K562 (cell line): Measurements from ENCODE around the gene ZMYND8. TPM values are rescaled to one million over a fixed set of nuclear protein-coding genes. Genes with fewer than 3 reads are reported as not detected.

ENCODE experiments used
- BDP1 ChIP-seq: IDR thresholded peaks from 3 replicates; pipeline ENCODE4 v1.6.1; 2011; ENCODE audit not compliant: insufficient read length, insufficient read depth
- CBX1 ChIP-seq: sonication (generic); IDR thresholded peaks from 2 replicates; pipeline ENCODE4 v1.6.1; 2016; ENCODE audit warnings: antibody characterized with exemption, low read depth, mild to moderate bottlenecking
- CCNT2 ChIP-seq: IDR thresholded peaks from 2 replicates; pipeline ENCODE4 v1.6.1; 2011; ENCODE audit warnings: borderline replicate concordance, low read depth, mild to moderate bottlenecking, moderate library complexity, mixed read lengths, low read length; ENCODE audit not compliant: insufficient read length; ENCODE audit errors: extremely low read depth
- CHD2 ChIP-seq: IDR thresholded peaks from 2 replicates; pipeline ENCODE4 v1.6.1; 2011; ENCODE audit warnings: low read depth, low read length
- CREM ChIP-seq: IDR thresholded peaks from 2 replicates; pipeline ENCODE4 v1.6.1; 2014; ENCODE audit warnings: antibody characterized with exemption, low read depth
- EP400 ChIP-seq: fragments of 450-650 bp; IDR thresholded peaks from 2 replicates; pipeline ENCODE4 v1.6.1; 2017; ENCODE audit warnings: antibody characterized with exemption, mild to moderate bottlenecking, moderate library complexity
- HDAC3 ChIP-seq: fragments of 450-650 bp; IDR thresholded peaks from 2 replicates; pipeline ENCODE4 v1.6.1; 2018; ENCODE audit warnings: borderline replicate concordance, mild to moderate bottlenecking, moderate library complexity; ENCODE audit not compliant: partially characterized antibody
- LEF1 ChIP-seq: fragments of 450-650 bp; IDR thresholded peaks from 2 replicates; pipeline ENCODE4 v1.6.1; 2016; ENCODE audit warnings: mild to moderate bottlenecking
- RBM25 ChIP-seq: fragments of 200-400 bp; formaldehyde crosslinking; IDR thresholded peaks from 2 replicates; pipeline ENCODE4 v1.6.1; 2018; ENCODE audit warnings: low read length, low read depth, moderate library complexity; ENCODE audit not compliant: severe bottlenecking
- SAFB ChIP-seq: fragments of 200-400 bp; formaldehyde crosslinking; IDR thresholded peaks from 2 replicates; pipeline ENCODE4 v1.6.1; 2017; ENCODE audit warnings: low read depth, low read length, borderline replicate concordance
- TFAP4 ChIP-seq: sonication (generic); formaldehyde crosslinking; IDR thresholded peaks from 2 replicates; pipeline ENCODE4 v1.8.0; 2022; ENCODE audit warnings: missing genetic modification reagents, mild to moderate bottlenecking, moderate library complexity, borderline replicate concordance
- TGIF2 ChIP-seq: sonication (generic); formaldehyde crosslinking; IDR thresholded peaks from 2 replicates; pipeline ENCODE4 v1.8.1; 2022; ENCODE audit warnings: mild to moderate bottlenecking, missing genetic modification reagents, moderate library complexity
- THRAP3 ChIP-seq: fragments of 450-650 bp; IDR thresholded peaks from 2 replicates; pipeline ENCODE4 v1.6.1; 2016; ENCODE audit warnings: mild to moderate bottlenecking, inconsistent platforms, borderline replicate concordance
- VEZF1 ChIP-seq: fragments of 200-800 bp; sonication (Bioruptor generic); IDR thresholded peaks from 2 replicates; pipeline ENCODE4 v1.6.1; 2017; ENCODE audit warnings: missing genetic modification characterization, missing compliant biosample characterization
- WHSC1 ChIP-seq: IDR thresholded peaks from one replicate; pipeline ENCODE4 v1.6.1; 2012; ENCODE audit warnings: low read length, control low read depth, inconsistent platforms
- ZC3H4 ChIP-seq: sonication (generic); formaldehyde crosslinking; IDR thresholded peaks from 2 replicates; pipeline ENCODE4 v1.9.0; 2021; ENCODE audit warnings: missing genetic modification reagents, borderline replicate concordance
- ZNF324 ChIP-seq: fragments of 250-450 bp; sonication (Bioruptor Pico); IDR thresholded peaks from 2 replicates; pipeline ENCODE4 v1.4.0; 2020; ENCODE audit warnings: mild to moderate bottlenecking
- ZNF644 ChIP-seq: fragments of 200-800 bp; sonication (Bioruptor generic); IDR thresholded peaks from 2 replicates; pipeline ENCODE4 v1.6.1; 2016; ENCODE audit warnings: low read depth, missing genetic modification characterization, missing compliant biosample characterization
- ZNF76 ChIP-seq: fragments of 250-450 bp; sonication (Bioruptor Pico); IDR thresholded peaks from 2 replicates; pipeline ENCODE4 v1.4.0; 2020; ENCODE audit warnings: mild to moderate bottlenecking, moderate library complexity, borderline replicate concordance
- polyA plus RNA-seq, 8 experiments: library from polyadenylated mRNA; depleted of rRNA in 4 of 8; stranded (reverse) in 5 of 8; unstranded in 3 of 8; fragments of >200 nt; fragmentation: Nextera tagmentation in 2 of 8; fragmentation: Illumina TruSeq in 1 of 8; extraction: Ambion mirVana in 2 of 8; extraction: Trizol in 1 of 8; gene quantifications; 2 replicates each; pipeline versions ENCODE4 v1.2.1 to v1.2.3, GENCODE V29; 2011 to 2014; ENCODE audit warnings: inconsistent platforms in 1 of 8, missing spikeins in 1 of 8
- total RNA-seq, 7 experiments: library from RNA; depleted of rRNA in 6 of 7; stranded (reverse); fragments of >200 nt in 6 of 7; fragmentation: Illumina TruSeq in 2 of 7; extraction: Trizol in 2 of 7; gene quantifications; 2 replicates each; pipeline versions ENCODE4 v1.2.1 to v1.2.3, GENCODE V29; 2011 to 2021; ENCODE audit warnings: low replicate concordance in 1 of 7
- TF ChIP-seq, protein P1 (sequence below): fragments of 250-450 bp; sonication (Bioruptor Pico); IDR thresholded peaks from 2 replicates; pipeline ENCODE4 v1.5.0; 2021; ENCODE audit warnings: mild to moderate bottlenecking, moderate library complexity
- TF ChIP-seq, protein P2 (sequence below): fragments of 250-450 bp; sonication (Bioruptor Pico); IDR thresholded peaks from 2 replicates; pipeline ENCODE4 v1.5.0; 2021

Gene ZMYND8
- total and polyA plus RNA-seq, 9 of the 15 experiments (the other 6 are each of a cell fraction or from before 2014, with no cell fraction given): 31.8 to 148 (median 71.9) TPM

- TF ChIP-seq TGIF2 (CRISPR knock-in tag) (no peak), BDP1 (no peak), RBM25 (no peak), SAFB (no peak), EP400 (peak; percentile 76; the same call in 1 of the 2 replicates), VEZF1 (CRISPR knock-in tag) (peak; percentile 88), WHSC1 (no peak), ZNF76 (CRISPR knock-in tag) (peak; percentile 36; the same call in 1 of the 2 replicates), TFAP4 (CRISPR knock-in tag) (peak; percentile 80; the same call in 1 of the 2 replicates), HDAC3 (peak; percentile 48), LEF1 (peak; percentile 29; the same call in 1 of the 2 replicates), ZC3H4 (CRISPR knock-in tag) (no peak), CBX1 (0 out of 2 replicates have a peak, but pooled peaks have one; percentile 14), CREM (peak; percentile 71), ZNF324 (CRISPR knock-in tag) (no peak), ZNF644 (tag) (0 out of 2 replicates have a peak, but pooled peaks have one; percentile 35), THRAP3 (0 out of 2 replicates have a peak, but pooled peaks have one; percentile 52), CCNT2 (peak; percentile 26), CHD2 (no peak)
- TF ChIP-seq, protein P1, sequence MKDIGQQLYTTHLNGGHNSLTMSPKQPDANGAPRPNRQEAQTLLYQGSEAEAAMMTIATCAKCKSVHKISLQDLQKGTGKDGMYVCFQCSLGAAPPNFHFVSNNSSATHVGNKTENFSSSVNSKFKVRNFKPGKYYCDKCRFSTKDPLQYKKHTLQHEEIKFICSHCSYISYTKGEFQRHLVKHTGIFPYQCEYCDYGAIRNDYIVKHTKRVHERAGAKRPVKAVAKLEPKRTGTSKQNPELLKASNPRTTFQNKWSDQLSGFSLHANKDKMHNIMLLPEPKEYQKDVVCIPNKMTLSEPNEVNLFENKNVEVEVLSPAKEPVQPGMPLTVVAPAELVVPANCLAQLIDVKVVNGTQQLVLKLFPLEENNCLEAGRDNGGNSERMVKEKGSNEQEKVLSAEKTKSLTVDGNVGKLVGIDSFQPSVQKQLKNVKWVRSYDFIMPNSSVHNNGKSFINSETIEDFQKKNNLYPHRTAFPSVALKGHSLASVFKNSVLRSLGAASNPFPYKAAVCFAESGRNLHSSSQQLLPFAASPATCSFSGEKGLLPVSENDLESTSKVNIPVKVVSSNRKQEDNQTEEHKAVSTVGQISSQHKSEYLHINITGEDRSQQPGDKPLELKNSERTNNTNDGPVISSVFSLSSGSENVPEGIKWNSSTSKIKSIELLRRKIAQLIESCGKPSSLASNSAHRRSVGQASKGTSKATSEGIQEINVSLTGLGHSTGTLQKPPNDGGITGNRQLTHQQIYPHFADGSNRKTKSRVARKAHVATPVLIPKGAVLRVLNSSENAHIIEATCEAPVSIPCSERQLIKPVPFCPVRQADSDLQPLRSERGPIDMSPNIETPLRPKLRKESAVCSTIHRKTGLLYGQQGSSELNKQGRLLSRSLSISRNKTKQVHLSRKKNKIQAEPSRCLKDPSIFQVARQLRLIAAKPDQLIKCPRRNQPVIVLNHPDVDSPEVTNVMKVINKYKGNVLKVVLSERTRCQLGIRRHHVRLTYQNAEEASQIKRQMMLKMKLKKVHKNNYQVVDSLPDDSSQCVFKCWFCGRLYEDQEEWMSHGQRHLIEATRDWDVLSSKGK (CRISPR knock-in tag): no peak
- TF ChIP-seq, protein P2, sequence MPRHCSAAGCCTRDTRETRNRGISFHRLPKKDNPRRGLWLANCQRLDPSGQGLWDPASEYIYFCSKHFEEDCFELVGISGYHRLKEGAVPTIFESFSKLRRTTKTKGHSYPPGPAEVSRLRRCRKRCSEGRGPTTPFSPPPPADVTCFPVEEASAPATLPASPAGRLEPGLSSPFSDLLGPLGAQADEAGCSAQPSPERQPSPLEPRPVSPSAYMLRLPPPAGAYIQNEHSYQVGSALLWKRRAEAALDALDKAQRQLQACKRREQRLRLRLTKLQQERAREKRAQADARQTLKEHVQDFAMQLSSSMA (CRISPR knock-in tag): no peak
These were observed 39.2 kb downstream of the ZMYND8 start (continued) for GRCh38 chr20:47317127-47317895.
